GM23338 (cell line): Measurements from ENCODE around the gene CCL15. TPM values are rescaled to one million over a fixed set of nuclear protein-coding genes. Genes with fewer than 3 reads are reported as not detected.
A peak's percentile ranks its signal among the peaks of the same experiment; 100 is the strongest.

Experiments
- ATAC-seq: fragments of 200-7000 bp; cut with Tn5 transposase; 3 replicates; pipeline ENCODE4 v1.9.1; 2020
- DNase-seq: peaks from one replicate; pipeline ENCODE4 v3.0.0-alpha.2; 2015; ENCODE audit warnings: low spot score
- H2AFZ ChIP-seq: fragments of 200-600 bp; sonication (generic); 2 replicates; pipeline ENCODE4 v1.8.0; 2016; ENCODE audit warnings: antibody characterized with exemption, mild to moderate bottlenecking, moderate library complexity
- H3F3A ChIP-seq: fragments of 200-600 bp; sonication (generic); replicated peaks from 2 replicates; pipeline ENCODE4 v1.8.0; 2017; ENCODE audit warnings: antibody characterized with exemption, mixed run types, low read depth
- H3K27ac ChIP-seq: fragments of 200-600 bp; sonication (generic); 2 replicates; pipeline ENCODE4 v1.6.1; 2016; ENCODE audit warnings: low read depth
- H3K27me3 ChIP-seq: fragments of 200-600 bp; sonication (generic); 2 replicates; pipeline ENCODE4 v1.8.0; 2016; ENCODE audit warnings: mild to moderate bottlenecking, mixed run types, moderate library complexity; ENCODE audit not compliant: insufficient read depth
- H3K36me3 ChIP-seq: fragments of 200-600 bp; sonication (generic); 2 replicates; pipeline ENCODE4 v1.8.0; 2016; ENCODE audit warnings: mild to moderate bottlenecking; ENCODE audit not compliant: insufficient read depth
- H3K4me1 ChIP-seq: fragments of 200-600 bp; sonication (generic); 2 replicates; pipeline ENCODE4 v1.8.0; 2016; ENCODE audit warnings: mild to moderate bottlenecking, moderate library complexity; ENCODE audit not compliant: insufficient read depth
- H3K4me2 ChIP-seq: fragments of 200-600 bp; sonication (generic); 2 replicates; pipeline ENCODE4 v1.7.1; 2017; ENCODE audit warnings: mixed run types
- H3K4me3 ChIP-seq: fragments of 200-600 bp; sonication (generic); 2 replicates; pipeline ENCODE4 v1.6.1; 2016; ENCODE audit warnings: mixed run types
- H3K79me2 ChIP-seq: fragments of 200-600 bp; sonication (generic); replicated peaks from 2 replicates; pipeline ENCODE4 v1.8.0; 2017; ENCODE audit warnings: mild to moderate bottlenecking; ENCODE audit not compliant: insufficient read depth
- H3K9me2 ChIP-seq: fragments of 200-600 bp; sonication (generic); 2 replicates; pipeline ENCODE4 v1.8.0; 2017; ENCODE audit not compliant: insufficient read depth
- H4K20me1 ChIP-seq: fragments of 200-600 bp; sonication (generic); replicated peaks from 2 replicates; pipeline ENCODE4 v1.8.0; 2017; ENCODE audit warnings: mild to moderate bottlenecking; ENCODE audit not compliant: insufficient read depth
- H3K27ac Mint-ChIP-seq: 2 replicates; pipeline ENCODE4 v1.8.0; 2020; ENCODE audit warnings: inconsistent platforms, mild to moderate bottlenecking, moderate library complexity, mixed read lengths
- H3K27me3 Mint-ChIP-seq: 3 replicates; pipeline ENCODE4 v1.8.0; 2022; ENCODE audit warnings: low read depth, mild to moderate bottlenecking, moderate library complexity, mixed read lengths, inconsistent platforms; ENCODE audit not compliant: insufficient read depth, poor library complexity
- H3K36me3 Mint-ChIP-seq: 3 replicates; pipeline ENCODE4 v1.8.0; 2021; ENCODE audit warnings: low read depth, mild to moderate bottlenecking, inconsistent platforms, moderate library complexity, mixed read lengths
- H3K4me1 Mint-ChIP-seq: 3 replicates; pipeline ENCODE4 v1.8.0; 2020; ENCODE audit warnings: mild to moderate bottlenecking, inconsistent platforms, mixed read lengths
- H3K4me3 Mint-ChIP-seq: 3 replicates; pipeline ENCODE4 v1.8.0; 2021; ENCODE audit warnings: moderate library complexity, mild to moderate bottlenecking, inconsistent platforms, mixed read lengths
- H3K9me3 Mint-ChIP-seq: 3 replicates; pipeline ENCODE4 v1.8.0; 2020; ENCODE audit warnings: moderate library complexity, mild to moderate bottlenecking, inconsistent platforms, mixed read lengths
- CREB1 ChIP-seq: fragments of 250-450 bp; sonication (Bioruptor Pico); IDR thresholded peaks from 2 replicates; pipeline ENCODE4 v1.5.0; 2020; ENCODE audit warnings: low read depth, mild to moderate bottlenecking, moderate library complexity
- CTCF ChIP-seq, 2 experiments: fragments of 200-600 bp in 1 of 2; sonication (generic) in 1 of 2; conservative IDR thresholded peaks; 2 replicates each; pipeline versions ENCODE4 v1.5.1 to v1.6.1; 2016 to 2017; ENCODE audit warnings: antibody characterized with exemption in 2 of 2, low read depth in 2 of 2, mild to moderate bottlenecking in 2 of 2, moderate library complexity in 1 of 2
- ETS1 ChIP-seq: IDR thresholded peaks from 2 replicates; pipeline ENCODE4 v1.6.1; 2016; ENCODE audit warnings: antibody characterized with exemption
- EZH2phosphoT487 ChIP-seq: fragments of 200-600 bp; sonication (generic); IDR thresholded peaks from one replicate; pipeline ENCODE4 v1.8.1; 2018; ENCODE audit warnings: antibody characterized with exemption; ENCODE audit not compliant: unreplicated experiment
- JUNB ChIP-seq: IDR thresholded peaks from one replicate; pipeline ENCODE4 v1.6.1; 2016; ENCODE audit warnings: antibody characterized with exemption; ENCODE audit not compliant: unreplicated experiment
- NANOG ChIP-seq: IDR thresholded peaks from 2 replicates; pipeline ENCODE4 v1.6.1; 2016; ENCODE audit warnings: antibody characterized with exemption, borderline replicate concordance
- POLR2AphosphoS5 ChIP-seq: IDR thresholded peaks from 2 replicates; pipeline ENCODE4 v1.6.1; 2016; ENCODE audit warnings: antibody characterized with exemption, low read depth
- STAT1 ChIP-seq: IDR thresholded peaks from one replicate; pipeline ENCODE4 v1.6.1; 2016; ENCODE audit warnings: antibody characterized with exemption; ENCODE audit not compliant: unreplicated experiment
- ZNF114 ChIP-seq: fragments of 250-450 bp; sonication (Bioruptor Pico); IDR thresholded peaks from 2 replicates; pipeline ENCODE4 v1.5.0; 2020; ENCODE audit warnings: mild to moderate bottlenecking, moderate library complexity
- ZNF462 ChIP-seq: fragments of 250-450 bp; sonication (Bioruptor Pico); IDR thresholded peaks from 2 replicates; pipeline ENCODE4 v1.5.0; 2020; ENCODE audit warnings: mild to moderate bottlenecking, moderate library complexity
- polyA plus RNA-seq: library from polyadenylated mRNA; unstranded; fragments of >200 nt; fragmentation: Nextera tagmentation; extraction: Ambion mirVana; gene quantifications from 2 replicates; pipeline ENCODE4 v1.2.1, GENCODE V29; 2016
- total RNA-seq: library from RNA; depleted of rRNA; stranded (reverse); fragments of >200 nt; shearing (Covaris generic); gene quantifications from 2 replicates; pipeline ENCODE4 v1.2.3, GENCODE V29; 2014

Gene CCL15
- total and polyA plus RNA-seq, 2 experiments from 2014 or later, result not detected

- Mint-ChIP-seq H3K27me3 (peaks cover 2% of the 10 kb centered on the region), H3K4me1 (no peaks in the 10 kb centered on the region), H3K36me3 (no peaks in the 10 kb centered on the region), H3K9me3 (no peaks in the 10 kb centered on the region), H3K4me3 (no peak overlapping the region), H3K27ac (no peak overlapping the region)
- ATAC-seq (no peak), DNase-seq (no peak)
- TF ChIP-seq JUNB, result no peak
- no peak for TF ChIP-seq STAT1
- no peak for TF ChIP-seq ZNF114
- no peak for TF ChIP-seq POLR2AphosphoS5
- TF ChIP-seq ETS1, result no peak
- TF ChIP-seq NANOG, result no peak
- TF ChIP-seq EZH2phosphoT487, result no peak
- no peak for TF ChIP-seq CREB1
- TF ChIP-seq CTCF (conservative IDR thresholded peaks at IDR 0.05; ENCODE audit: low read depth in 2 of 2), result no peak
- H3K4me3 ChIP-seq, result no peak overlapping the region
- H3K79me2 ChIP-seq, result no peaks in the 10 kb centered on the region
- H4K20me1 ChIP-seq, result no peaks in the 10 kb centered on the region
- 0 out of 2 replicates have a peak, but pooled peaks cover 4% of the 10 kb centered on the region for H3K9me2 ChIP-seq
- H3K36me3 ChIP-seq, result no peaks in the 10 kb centered on the region
- no peak overlapping the region for H3K4me2 ChIP-seq
- no peak overlapping the region for H3K27ac ChIP-seq
- H3F3A ChIP-seq, result no peaks in the 10 kb centered on the region
- H3K4me1 ChIP-seq, result no peaks in the 10 kb centered on the region
- H2AFZ ChIP-seq, result no peak overlapping the region
- H3K27me3 ChIP-seq, result no peaks in the 10 kb centered on the region
These were observed 37.7 kb downstream of the CCL15 start for GRCh38 chr17:35963663-35964062.

- Mint-ChIP-seq H3K4me1 (peaks cover 12% of the 10 kb centered on the region; the same call in 2 of the 3 replicates), H3K4me3 (no peak overlapping the region), H3K9me3 (no peaks in the 10 kb centered on the region), H3K27ac (no peak overlapping the region), H3K36me3 (no peaks in the 10 kb centered on the region), H3K27me3 (peaks cover 3% of the 10 kb centered on the region)
- Histone ChIP-seq H3K4me2 (0 out of 2 replicates have a peak overlapping the region, but pooled peaks have one; percentile 36), H3F3A (no peaks in the 10 kb centered on the region), H3K27me3 (no peaks in the 10 kb centered on the region), H3K4me1 (peaks cover 11% of the 10 kb centered on the region), H2AFZ (peak overlapping the region; percentile 99), H3K9me2 (peaks cover 9% of the 10 kb centered on the region; the same call in 1 of the 2 replicates), H4K20me1 (no peaks in the 10 kb centered on the region), H3K36me3 (no peaks in the 10 kb centered on the region), H3K4me3 (no peak overlapping the region), H3K27ac (no peak overlapping the region), H3K79me2 (no peaks in the 10 kb centered on the region)
- DNase-seq (peak; percentile 47), ATAC-seq (peak; percentile 48; the same call in 2 of the 3 replicates)
- TF ChIP-seq NANOG (no peak), POLR2AphosphoS5 (no peak), ZNF114 (no peak), ZNF462 (CRISPR knock-in tag) (no peak)
These were observed 47.6 kb downstream of the CCL15 start for GRCh38 chr17:35953720-35954119.
